ENCODE measurements around the gene TRIM23. TPM values are rescaled to one million over a fixed set of nuclear protein-coding genes. Genes with fewer than 3 reads are reported as not detected.

Gene TRIM23
- total and polyA plus RNA-seq, 5 donors from 2014 or later = 10.3 to 20.6 (median 12.0) TPM

- Histone ChIP-seq H3K36me3 (ENCODE audit: control insufficient read depth, insufficient read depth, low read length) (peaks cover 46% of the 10 kb centered on the region), H3K4me1 (ENCODE audit: control insufficient read depth, insufficient read depth, low read length, poor library complexity, severe bottlenecking) (peaks cover 3% of the 10 kb centered on the region), H3K27me3 (ENCODE audit: control insufficient read depth, insufficient read depth, low read length) (no peaks in the 10 kb centered on the region), H3K4me3 (ENCODE audit: low read depth, low read length) (no peak overlapping the region), H3K27ac (ENCODE audit: insufficient read depth, low read length, poor library complexity, severe bottlenecking) (no peak overlapping the region), H3K9me3 (ENCODE audit: control insufficient read depth in 2 of 2, low read length in 2 of 2) (no peaks in the 10 kb centered on the region)
- DNase-seq = no peak
- Mint-ChIP-seq H3K36me3 (peaks cover 55% of the 10 kb centered on the region), H3K27ac (no peak overlapping the region), H3K4me1 (peaks cover 12 to 22% (median 18%) of the 10 kb centered on the region in 4 donors), H3K4me3 (no peak overlapping the region), H3K9me3 (no peaks in the 10 kb centered on the region), H3K27me3 (no peaks in the 10 kb centered on the region)
- no peak for ATAC-seq (ENCODE audit: low read depth in 2 of 2)
Measured at GRCh38 chr5:65546141-65546540, 78.0 kb downstream of the TRIM23 start.

- H3K4me1 Mint-ChIP-seq = peaks cover 10 to 22% (median 16%) of the 10 kb centered on the region in 4 donors
- peaks cover 42% of the 10 kb centered on the region for H3K36me3 Mint-ChIP-seq
- no peak for ATAC-seq (ENCODE audit: low read depth in 2 of 2)
Measured at GRCh38 chr5:65544473-65544872, 79.7 kb downstream of the TRIM23 start.

GRCh38 chr5:65539827-65540226, 84.3 kb downstream of the TRIM23 start:
- H3K27ac ChIP-seq (ENCODE audit: insufficient read depth, low read length, poor library complexity, severe bottlenecking) = no peak overlapping the region
- H3K36me3 ChIP-seq (ENCODE audit: control insufficient read depth, insufficient read depth, low read length) = peaks cover 37% of the 10 kb centered on the region
- no peaks in the 10 kb centered on the region for H3K9me3 ChIP-seq (ENCODE audit: control insufficient read depth in 2 of 2, low read length in 2 of 2)
- Mint-ChIP-seq H3K27ac (no peak overlapping the region), H3K9me3 (no peaks in the 10 kb centered on the region), H3K36me3 (peaks cover 34% of the 10 kb centered on the region), H3K27me3 (no peaks in the 10 kb centered on the region), H3K4me1 (peaks cover 0 to 14% (median 2%) of the 10 kb centered on the region in 4 donors), H3K4me3 (no peak overlapping the region)
- H3K4me1 ChIP-seq (ENCODE audit: control insufficient read depth, insufficient read depth, low read length, poor library complexity, severe bottlenecking) = no peaks in the 10 kb centered on the region
- ATAC-seq (ENCODE audit: low read depth in 2 of 2) (no peak), DNase-seq (no peak)
- no peaks in the 10 kb centered on the region for H3K27me3 ChIP-seq (ENCODE audit: control insufficient read depth, insufficient read depth, low read length)
- H3K4me3 ChIP-seq (ENCODE audit: low read depth, low read length) = no peak overlapping the region

More at GRCh38 chr5:65544473-65544872, 79.7 kb downstream of the TRIM23 start:
- no peaks in the 10 kb centered on the region for H3K9me3 Mint-ChIP-seq
- no peaks in the 10 kb centered on the region for H3K9me3 ChIP-seq (ENCODE audit: control insufficient read depth in 2 of 2, low read length in 2 of 2)
- peaks cover 40% of the 10 kb centered on the region for H3K36me3 ChIP-seq (ENCODE audit: control insufficient read depth, insufficient read depth, low read length)
- no peak overlapping the region for H3K4me3 ChIP-seq (ENCODE audit: low read depth, low read length)
- H3K27ac ChIP-seq (ENCODE audit: insufficient read depth, low read length, poor library complexity, severe bottlenecking) = no peak overlapping the region
- H3K4me1 ChIP-seq (ENCODE audit: control insufficient read depth, insufficient read depth, low read length, poor library complexity, severe bottlenecking) = peaks cover 3% of the 10 kb centered on the region
- no peaks in the 10 kb centered on the region for H3K27me3 Mint-ChIP-seq
- no peaks in the 10 kb centered on the region for H3K27me3 ChIP-seq (ENCODE audit: control insufficient read depth, insufficient read depth, low read length)
- H3K4me3 Mint-ChIP-seq = no peak overlapping the region
- H3K27ac Mint-ChIP-seq = no peak overlapping the region
- no peak for DNase-seq

Other genes with a start within 250 kb of the TRIM23 start
- gene ADAMTS6, start 142.4 kb downstream of the TRIM23 start, total RNA-seq = 1.5 TPM
- gene ADAMTS6, start 142.4 kb downstream of the TRIM23 start, polyA plus RNA-seq = under 1 TPM in 3 of 4 donors, not detected in 1; 0.03 to 0.18 (median 0.09) TPM
- 47.9 TPM for gene CENPK, start 61.2 kb downstream of the TRIM23 start, total RNA-seq
- gene CENPK, start 61.2 kb downstream of the TRIM23 start, polyA plus RNA-seq = 10 to 100 TPM; 20.8 to 44.0 (median 39.1) TPM
- 93.8 TPM for gene PPWD1, start 61.0 kb downstream of the TRIM23 start, total RNA-seq
- gene PPWD1, start 61.0 kb downstream of the TRIM23 start, polyA plus RNA-seq = 10 to 100 TPM; 31.7 to 38.0 (median 35.7) TPM
- 11.1 TPM for gene SHLD3, start 694 bp upstream of the TRIM23 start, total RNA-seq
- 1 to 10 TPM; 5.8 to 6.3 (median 6.2) TPM for gene SHLD3, start 694 bp upstream of the TRIM23 start, polyA plus RNA-seq
- 17.7 TPM for gene TRAPPC13, start 694 bp upstream of the TRIM23 start, total RNA-seq
- gene TRAPPC13, start 694 bp upstream of the TRIM23 start, polyA plus RNA-seq = 10 to 100 TPM; 15.5 to 20.5 (median 19.9) TPM
- gene SGTB, start 97.8 kb upstream of the TRIM23 start, total RNA-seq = 84.3 TPM
- 10 to 100 TPM; 17.5 to 25.3 (median 21.5) TPM for gene SGTB, start 97.8 kb upstream of the TRIM23 start, polyA plus RNA-seq
- 1.4 TPM for gene NLN, start 97.9 kb upstream of the TRIM23 start, total RNA-seq
- gene NLN, start 97.9 kb upstream of the TRIM23 start, polyA plus RNA-seq = 1 to 10 TPM in 3 of 4 donors, under 1 TPM in 1; 0.65 to 2.0 (median 1.7) TPM

All from CD4-positive, CD25-positive, alpha-beta regulatory T cell (primary cell).